Naive thymus-derived CD4-positive, alpha-beta T cell (primary cell): Measurements from ENCODE around the gene PTPRN2. TPM values are rescaled to one million over a fixed set of nuclear protein-coding genes. Genes with fewer than 3 reads are reported as not detected.

Experiments used
- ATAC-seq: fragments of 150-1000 bp; cut with Tn5 transposase; 2 replicates; pipeline ENCODE4 v1.10.0; 2021; ENCODE audit warnings: mild to moderate bottlenecking, moderate library complexity
- CTCF ChIA-PET: fragments of 350-600 bp; sonication (Branson Sonifier 250); formaldehyde crosslinking; loops from one replicate; lab custom pipeline; 2021; ENCODE audit warnings: antibody characterized with exemption; lab: Charles Lee
- POLR2A ChIA-PET: fragments of 350-600 bp; sonication (Branson Sonifier 250); formaldehyde crosslinking; loops from one replicate; lab custom pipeline; 2021; ENCODE audit warnings: antibody characterized with exemption, inconsistent platforms; lab: Charles Lee
- DNase-seq, 9 donors: peaks; one replicate each; pipeline versions ENCODE4 v3.0.0 to v3.0.0-alpha.2; 2020 to 2022; ENCODE audit warnings: mixed read lengths in 1 of 9
- H3K27ac ChIP-seq: one replicate; pipeline ENCODE4 v1.7.0; 2013; ENCODE audit warnings: mild to moderate bottlenecking, low read depth, low read length, moderate library complexity
- H3K27me3 ChIP-seq, 2 donors: one replicate each; pipeline ENCODE4 v1.7.0; 2013; ENCODE audit warnings: low read length in 2 of 2, mild to moderate bottlenecking in 2 of 2, moderate library complexity in 2 of 2; ENCODE audit not compliant: control insufficient read depth in 2 of 2, insufficient read depth in 2 of 2
- H3K36me3 ChIP-seq, 3 experiments: 1 replicate in 2 of 3; 2 replicates in 1 of 3; pipeline ENCODE4 v1.7.0; 2013; ENCODE audit warnings: low read length in 3 of 3, mild to moderate bottlenecking in 3 of 3, moderate library complexity in 1 of 3; ENCODE audit not compliant: insufficient read depth in 3 of 3, control insufficient read depth in 2 of 3
- H3K4me1 ChIP-seq, 2 donors: one replicate each; pipeline ENCODE4 v1.7.0; 2013; ENCODE audit warnings: low read length in 2 of 2, mild to moderate bottlenecking in 2 of 2, moderate library complexity in 1 of 2; ENCODE audit not compliant: control insufficient read depth in 2 of 2, insufficient read depth in 2 of 2
- H3K4me3 ChIP-seq: 2 replicates; pipeline ENCODE4 v1.7.0; 2013; ENCODE audit warnings: mild to moderate bottlenecking, low read length
- H3K9me3 ChIP-seq, 3 experiments: 1 replicate in 2 of 3; 2 replicates in 1 of 3; pipeline ENCODE4 v1.7.0; 2013; ENCODE audit warnings: low read length in 3 of 3; ENCODE audit not compliant: control insufficient read depth in 2 of 3
- H3K27ac Mint-ChIP-seq, 9 donors: one replicate each; pipeline ENCODE4 v1.8.0; 2020 to 2022; ENCODE audit warnings: mixed read lengths in 9 of 9, mild to moderate bottlenecking in 8 of 9, moderate library complexity in 5 of 9, inconsistent platforms in 2 of 9
- H3K27me3 Mint-ChIP-seq, 5 donors: one replicate each; pipeline ENCODE4 v1.8.0; 2021 to 2022; ENCODE audit warnings: mixed read lengths in 5 of 5, mild to moderate bottlenecking in 1 of 5
- H3K36me3 Mint-ChIP-seq, 5 donors: one replicate each; pipeline ENCODE4 v1.8.0; 2020 to 2022; ENCODE audit warnings: mixed read lengths in 5 of 5, mild to moderate bottlenecking in 3 of 5, inconsistent platforms in 1 of 5
- H3K4me1 Mint-ChIP-seq, 7 donors: one replicate each; pipeline ENCODE4 v1.8.0; 2020 to 2022; ENCODE audit warnings: mixed read lengths in 7 of 7, mild to moderate bottlenecking in 3 of 7, inconsistent platforms in 1 of 7
- H3K4me3 Mint-ChIP-seq, 10 donors: one replicate each; pipeline ENCODE4 v1.8.0; 2020 to 2022; ENCODE audit warnings: mild to moderate bottlenecking in 10 of 10, mixed read lengths in 10 of 10, moderate library complexity in 6 of 10, inconsistent platforms in 2 of 10
- H3K9me3 Mint-ChIP-seq, 11 donors: one replicate each; pipeline ENCODE4 v1.8.0; 2020 to 2022; ENCODE audit warnings: mixed read lengths in 11 of 11, mild to moderate bottlenecking in 4 of 11, inconsistent platforms in 1 of 11, moderate library complexity in 1 of 11
- intact Hi-C, 2 donors: fragments of 100-400 bp; cut with micrococcal nuclease; formaldehyde crosslinking; loops; one replicate each; pipeline ENCODE4 v1.15.1; 2023
- polyA plus RNA-seq, 2 donors: library from polyadenylated mRNA; unstranded; fragments of 300-500 nt; fragmentation: Illumina TruSeq; gene quantifications; one replicate each; pipeline ENCODE4 v1.2.3, GENCODE V29; 2021
- total RNA-seq, 6 experiments: library from RNA in 5 of 6; stranded (reverse) in 5 of 6; gene quantifications; 1 replicate in 5 of 6; 2 replicates in 1 of 6; pipeline ENCODE4 v1.2.3 and lab custom pipeline; 2021 to 2026

The PTPRN2 gene
- total and polyA plus RNA-seq, 7 experiments from 2014 or later, result 0.58 to 2.3 (median 1.4) TPM

GRCh38 chr7:157495594-157495993 is 1092.0 kb downstream of the PTPRN2 start:
- ChIA-PET CTCF (no interaction called here), POLR2A (interaction anchor here (0.7 kb wide), 1 partner anchor 18 kb away, joined by 3 read pairs; no protein-coding TSS in a partner anchor)
- peaks cover 0 to 4% (median 0%) of the 10 kb centered on the region in 3 experiments for H3K9me3 ChIP-seq
- Mint-ChIP-seq H3K27ac (no peak overlapping the region), H3K4me3 (no peak overlapping the region), H3K9me3 (peaks cover 0 to 16% (median 6%) of the 10 kb centered on the region in 11 donors), H3K4me1 (peaks cover 7 to 39% (median 31%) of the 10 kb centered on the region in 7 donors), H3K36me3 (peaks cover 0 to 21% (median 0%) of the 10 kb centered on the region in 5 donors), H3K27me3 (peaks cover 0 to 25% (median 10%) of the 10 kb centered on the region in 5 donors)
- DNase-seq, result no peak
- no peaks in the 10 kb centered on the region for H3K36me3 ChIP-seq
- no peak overlapping the region for H3K27ac ChIP-seq
- H3K4me3 ChIP-seq, result no peak overlapping the region
- no peaks in the 10 kb centered on the region for H3K27me3 ChIP-seq
- intact Hi-C loops, result no loop called here
- no peak for ATAC-seq
- H3K4me1 ChIP-seq, result peaks cover 6 to 10% of the 10 kb centered on the region in 2 donors

- intact Hi-C loops, result no loop called here
- POLR2A ChIA-PET, result interaction anchor here (0.6 to 0.7 kb wide), 2 partner anchors 17 to 24 kb away, joined by 3 read pairs; no protein-coding TSS in a partner anchor
Measured at GRCh38 chr7:157495177-157495553, 1092.5 kb downstream of the PTPRN2 start.

GRCh38 chr7:157494506-157495176 is 1093.0 kb downstream of the PTPRN2 start:
- intact Hi-C loops, result loop anchor here in 1 of 2 donors (5.0 kb wide), 1 partner anchor 358 kb away; no protein-coding TSS in a partner anchor
- Histone ChIP-seq H3K4me1 (peaks cover 14 to 19% of the 10 kb centered on the region in 2 donors), H3K27ac (no peak overlapping the region), H3K36me3 (no peaks in the 10 kb centered on the region), H3K9me3 (peaks cover 0 to 4% (median 0%) of the 10 kb centered on the region in 3 experiments), H3K27me3 (no peaks in the 10 kb centered on the region), H3K4me3 (no peak overlapping the region)
- POLR2A ChIA-PET, result interaction anchor here (0.6 to 1.6 kb wide), 3 partner anchors 17 to 26 kb away, joined by 3 read pairs; no protein-coding TSS in a partner anchor
- no peak overlapping the region for H3K4me3 Mint-ChIP-seq
- peaks cover 0 to 24% (median 0%) of the 10 kb centered on the region in 5 donors for H3K36me3 Mint-ChIP-seq
- ATAC-seq (no peak), DNase-seq (no peak)
- peaks cover 0 to 25% (median 10%) of the 10 kb centered on the region in 5 donors for H3K27me3 Mint-ChIP-seq
- H3K27ac Mint-ChIP-seq, result no peak overlapping the region
- peaks cover 12 to 45% (median 40%) of the 10 kb centered on the region in 7 donors for H3K4me1 Mint-ChIP-seq
- CTCF ChIA-PET, result no interaction called here
- peaks cover 0 to 16% (median 6%) of the 10 kb centered on the region in 11 donors for H3K9me3 Mint-ChIP-seq

More at GRCh38 chr7:157495177-157495553, 1092.5 kb downstream of the PTPRN2 start:
- Histone ChIP-seq H3K9me3 (peaks cover 0 to 4% (median 0%) of the 10 kb centered on the region in 3 experiments), H3K4me3 (no peak overlapping the region), H3K27ac (no peak overlapping the region), H3K27me3 (no peaks in the 10 kb centered on the region), H3K4me1 (peaks cover 9 to 14% of the 10 kb centered on the region in 2 donors), H3K36me3 (no peaks in the 10 kb centered on the region)
- Mint-ChIP-seq H3K27ac (no peak overlapping the region), H3K36me3 (peaks cover 0 to 24% (median 0%) of the 10 kb centered on the region in 5 donors), H3K4me1 (peaks cover 12 to 44% (median 35%) of the 10 kb centered on the region in 7 donors), H3K4me3 (no peak overlapping the region), H3K9me3 (peaks cover 0 to 16% (median 6%) of the 10 kb centered on the region in 11 donors), H3K27me3 (peaks cover 0 to 25% (median 10%) of the 10 kb centered on the region in 5 donors)
- CTCF ChIA-PET, result no interaction called here
- no peak for DNase-seq
- no peak for ATAC-seq

- ChIA-PET CTCF (interaction anchor here (1.3 kb wide), 1 partner anchor 22 kb away, joined by 5 read pairs; no protein-coding TSS in a partner anchor), POLR2A (interaction anchor here (1.6 to 1.9 kb wide), 2 partner anchors 23 to 25 kb away, joined by 3 to 9 read pairs; no protein-coding TSS in a partner anchor)
- no peak overlapping the region for H3K27ac ChIP-seq
- intact Hi-C loops, result loop anchor here in 1 of 2 donors (5.0 kb wide), 1 partner anchor 359 kb away; no protein-coding TSS in a partner anchor
- H3K4me1 Mint-ChIP-seq, result peaks cover 17 to 44% (median 42%) of the 10 kb centered on the region in 7 donors
- H3K36me3 Mint-ChIP-seq, result peaks cover 0 to 24% (median 0%) of the 10 kb centered on the region in 5 donors
- no peak for DNase-seq
- no peak overlapping the region for H3K4me3 Mint-ChIP-seq
- H3K4me1 ChIP-seq, result peaks cover 16 to 21% of the 10 kb centered on the region in 2 donors
- peaks cover 0 to 4% (median 0%) of the 10 kb centered on the region in 3 experiments for H3K9me3 ChIP-seq
- no peak for ATAC-seq
- H3K4me3 ChIP-seq, result no peak overlapping the region
- peaks cover 0 to 25% (median 10%) of the 10 kb centered on the region in 5 donors for H3K27me3 Mint-ChIP-seq
- H3K27me3 ChIP-seq, result no peaks in the 10 kb centered on the region
- peak overlapping the region in 1 of 9 donors; percentile 55 for H3K27ac Mint-ChIP-seq
- H3K36me3 ChIP-seq, result no peaks in the 10 kb centered on the region
- peaks cover 0 to 16% (median 6%) of the 10 kb centered on the region in 11 donors for H3K9me3 Mint-ChIP-seq
Measured at GRCh38 chr7:157493776-157494175, 1093.8 kb downstream of the PTPRN2 start.

GRCh38 chr7:157493017-157493416 is 1094.6 kb downstream of the PTPRN2 start:
- ATAC-seq (no peak), DNase-seq (no peak)
- H3K9me3 ChIP-seq, result peaks cover 0 to 4% (median 0%) of the 10 kb centered on the region in 3 experiments
- Mint-ChIP-seq H3K36me3 (peaks cover 0 to 24% (median 0%) of the 10 kb centered on the region in 5 donors), H3K27me3 (peaks cover 0 to 25% (median 10%) of the 10 kb centered on the region in 5 donors), H3K4me1 (peaks cover 18 to 46% (median 40%) of the 10 kb centered on the region in 7 donors), H3K4me3 (no peak overlapping the region), H3K9me3 (peaks cover 0 to 16% (median 6%) of the 10 kb centered on the region in 11 donors), H3K27ac (peak overlapping the region in 1 of 9 donors; percentile 55)
- intact Hi-C loops, result loop anchor here in 1 of 2 donors (5.0 kb wide), 1 partner anchor 359 kb away; no protein-coding TSS in a partner anchor
- no peak overlapping the region for H3K4me3 ChIP-seq
- no peaks in the 10 kb centered on the region for H3K36me3 ChIP-seq
- H3K27ac ChIP-seq, result no peak overlapping the region
- peaks cover 16 to 21% of the 10 kb centered on the region in 2 donors for H3K4me1 ChIP-seq
- CTCF ChIA-PET, result interaction anchor here (0.6 to 1.3 kb wide), 3 partner anchors 21 to 398 kb away, joined by 3 to 5 read pairs (median 3); no protein-coding TSS in a partner anchor
- POLR2A ChIA-PET, result interaction anchor here (0.6 to 1.9 kb wide), 6 partner anchors 8 to 399 kb away, joined by 3 to 9 read pairs (median 3); no protein-coding TSS in a partner anchor
- H3K27me3 ChIP-seq, result no peaks in the 10 kb centered on the region

GRCh38 chr7:157490465-157490912 is 1097.1 kb downstream of the PTPRN2 start:
- ATAC-seq, result peak; percentile 96
- Mint-ChIP-seq H3K27ac (peak overlapping the region; percentile 12 to 90 (median 63)), H3K4me1 (peaks cover 20 to 55% (median 41%) of the 10 kb centered on the region in 7 donors), H3K36me3 (peaks cover 0 to 24% (median 0%) of the 10 kb centered on the region in 5 donors), H3K27me3 (peaks cover 0 to 33% (median 10%) of the 10 kb centered on the region in 5 donors), H3K4me3 (peak overlapping the region; percentile 23 to 76 (median 51)), H3K9me3 (peaks cover 0 to 16% (median 6%) of the 10 kb centered on the region in 11 donors)
- ChIA-PET POLR2A (interaction anchor here (0.7 to 3.0 kb wide), 6 partner anchors 11 to 24 kb away, joined by 3 to 20 read pairs (median 6); no protein-coding TSS in a partner anchor), CTCF (interaction anchor here (0.9 kb wide), 1 partner anchor 13 kb away, joined by 3 read pairs; no protein-coding TSS in a partner anchor)
- intact Hi-C loops, result loop anchor here (1.0 to 5.0 kb wide), 4 partner anchors 13 to 385 kb away; no protein-coding TSS in a partner anchor
- peak in 8 of 9 donors; percentile 48 to 83 (median 79) for DNase-seq
- H3K36me3 ChIP-seq, result no peaks in the 10 kb centered on the region
- H3K4me3 ChIP-seq, result no peak overlapping the region
- no peak overlapping the region for H3K27ac ChIP-seq
- H3K27me3 ChIP-seq, result no peaks in the 10 kb centered on the region
- H3K9me3 ChIP-seq, result peaks cover 0 to 4% (median 0%) of the 10 kb centered on the region in 3 experiments
- H3K4me1 ChIP-seq, result peaks cover 18 to 21% of the 10 kb centered on the region in 2 donors
